Esophagus (tissue), 2 donors: Measurements from ENCODE around the gene KCNK6. TPM values are rescaled to one million over a fixed set of nuclear protein-coding genes. Genes with fewer than 3 reads are reported as not detected.

ENCODE experiments used
- H3K27ac ChIP-seq, 2 donors: one replicate each; pipeline ENCODE4 v1.5.1; 2013; ENCODE audit warnings: low read depth in 2 of 2, mild to moderate bottlenecking in 2 of 2, inconsistent platforms in 1 of 2, low read length in 1 of 2, moderate library complexity in 1 of 2
- H3K27me3 ChIP-seq, 2 donors: one replicate each; pipeline ENCODE4 v1.6.1; 2013; ENCODE audit warnings: low read length in 2 of 2, control low read depth in 1 of 2, mild to moderate bottlenecking in 1 of 2; ENCODE audit not compliant: insufficient read depth in 2 of 2, control insufficient read depth in 1 of 2
- H3K36me3 ChIP-seq, 2 donors: one replicate each; pipeline ENCODE4 v1.6.1; 2013; ENCODE audit warnings: low read length in 1 of 2; ENCODE audit not compliant: control insufficient read depth in 2 of 2, insufficient read depth in 2 of 2
- H3K4me1 ChIP-seq, 2 donors: one replicate each; pipeline ENCODE4 v1.6.1; 2013; ENCODE audit warnings: low read length in 1 of 2; ENCODE audit not compliant: control insufficient read depth in 2 of 2, insufficient read depth in 2 of 2
- H3K4me3 ChIP-seq, 2 donors: one replicate each; pipeline ENCODE4 v1.5.1; 2013; ENCODE audit warnings: low read length in 2 of 2, mild to moderate bottlenecking in 2 of 2, low read depth in 1 of 2, moderate library complexity in 1 of 2
- H3K9me3 ChIP-seq, 2 donors: one replicate each; pipeline ENCODE4 v1.6.1; 2013; ENCODE audit warnings: mild to moderate bottlenecking in 2 of 2, low read depth in 1 of 2, low read length in 1 of 2, moderate library complexity in 1 of 2; ENCODE audit not compliant: control insufficient read depth in 2 of 2, insufficient read depth in 1 of 2
- WGBS, 2 donors: extraction: QIAGEN DNeasy Blood & Tissue Kit; methylation state at CpG; one replicate each; pipeline ENCODE4 v1.1.7; 2013; 5-methylcytosine and 5-hydroxymethylcytosine counted together
- polyA plus RNA-seq, 2 donors: library from polyadenylated mRNA; stranded (reverse); fragments of 200-250 nt; gene quantifications; one replicate each; pipeline ENCODE4 v1.2.3, GENCODE V29; 2013
- donor health status: healthy with polysubstance abuse.
- donor health status: Bipolar disorder and iron deficiency.

The KCNK6 gene
- polyA plus RNA-seq, 2 donors: 19.5 to 30.2 TPM

DNA sequence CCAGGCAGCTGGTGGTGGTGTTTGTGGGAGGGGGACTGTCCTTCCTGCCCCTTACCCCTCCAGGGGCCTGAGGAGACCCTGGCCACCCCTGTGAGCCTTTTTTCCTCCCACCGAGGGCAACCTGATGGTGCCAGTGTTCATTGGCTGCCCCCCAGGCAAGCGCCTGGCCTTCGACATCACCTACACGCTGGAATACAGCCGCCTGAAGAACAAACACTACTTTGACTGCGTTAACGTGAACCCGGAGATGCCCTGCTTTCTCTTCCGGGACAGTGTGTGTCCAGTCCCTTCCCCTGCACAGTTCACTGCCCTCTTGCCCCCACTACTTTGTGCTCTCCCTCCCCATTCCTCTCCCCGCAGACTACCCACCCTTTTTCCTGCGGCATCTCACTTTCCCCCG is 47.4 kb downstream of the KCNK6 start:
- WGBS, 2 donors: 65 to 71% methylated on average over 12 of the region's 12 CpGs
- no peaks in the 10 kb centered on the region for H3K9me3 ChIP-seq

GRCh38 chr19:38369584-38369983 is 49.9 kb downstream of the KCNK6 start:
- Histone ChIP-seq H3K27ac (no peak overlapping the region), H3K36me3 (no peaks in the 10 kb centered on the region), H3K4me3 (no peak overlapping the region), H3K9me3 (no peaks in the 10 kb centered on the region), H3K27me3 (no peaks in the 10 kb centered on the region), H3K4me1 (no peaks in the 10 kb centered on the region)
- WGBS, 2 donors: 82 to 83% methylated on average over 2 of the region's 2 CpGs

More for the DNA sequence above, 47.4 kb downstream of the KCNK6 start:
- H3K27me3 ChIP-seq: no peaks in the 10 kb centered on the region
- H3K4me3 ChIP-seq: no peak overlapping the region
- no peaks in the 10 kb centered on the region for H3K36me3 ChIP-seq
- H3K27ac ChIP-seq: no peak overlapping the region
- H3K4me1 ChIP-seq: no peaks in the 10 kb centered on the region

DNA sequence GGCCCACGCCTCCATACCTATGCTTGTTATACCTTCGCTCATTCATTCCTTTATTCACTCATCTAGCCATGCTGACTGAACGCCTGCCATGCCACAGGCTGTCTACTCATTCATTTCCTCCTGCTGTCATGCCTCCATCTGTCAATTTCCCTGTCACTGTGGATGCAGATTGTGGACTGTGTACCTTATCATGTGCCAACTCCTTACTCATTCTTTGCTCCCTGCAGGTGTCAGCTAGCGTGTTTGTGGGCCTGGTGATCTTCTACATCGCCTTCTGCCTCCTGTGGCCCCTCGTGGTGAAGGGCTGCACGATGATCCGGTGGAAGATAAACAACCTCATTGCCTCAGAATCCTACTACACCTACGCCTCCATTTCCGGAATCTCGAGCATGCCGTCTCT is 50.7 kb downstream of the KCNK6 start:
- Histone ChIP-seq H3K4me1 (no peaks in the 10 kb centered on the region), H3K4me3 (no peak overlapping the region), H3K27me3 (no peaks in the 10 kb centered on the region), H3K36me3 (no peaks in the 10 kb centered on the region), H3K9me3 (no peaks in the 10 kb centered on the region), H3K27ac (no peak overlapping the region)
- WGBS, 2 donors: 65 to 72% methylated on average over 12 of the region's 12 CpGs

DNA sequence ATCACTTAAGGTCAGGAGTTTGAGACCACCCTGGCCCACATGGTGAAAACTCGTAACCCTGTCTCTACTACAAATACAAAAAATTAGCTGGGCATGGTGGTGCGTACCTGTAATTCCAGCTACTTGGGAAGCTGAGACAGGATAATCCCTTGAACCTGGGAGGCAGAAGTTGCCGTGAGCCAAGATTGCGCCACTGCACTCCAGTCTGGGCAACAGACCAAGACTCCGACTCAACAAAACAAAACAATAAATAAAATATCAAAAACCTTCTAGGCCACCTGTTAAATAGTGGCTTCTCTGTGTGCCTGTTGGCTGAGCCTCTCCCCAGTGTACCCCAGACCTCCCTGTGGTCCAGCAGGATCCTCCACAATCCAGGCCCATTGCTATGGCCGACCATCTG is 51.4 kb downstream of the KCNK6 start:
- no peak overlapping the region for H3K4me3 ChIP-seq
- no peak overlapping the region for H3K27ac ChIP-seq
- 69 to 75% methylated on average over 6 of the region's 6 CpGs for WGBS, 2 donors
- H3K4me1 ChIP-seq: peaks cover 2 to 3% of the 10 kb centered on the region in 2 donors
- H3K9me3 ChIP-seq: no peaks in the 10 kb centered on the region
- no peaks in the 10 kb centered on the region for H3K36me3 ChIP-seq
- no peaks in the 10 kb centered on the region for H3K27me3 ChIP-seq

GRCh38 chr19:38373907-38374331 is 54.3 kb downstream of the KCNK6 start:
- 63 to 66% methylated on average over 6 of the region's 6 CpGs for WGBS, 2 donors
- Histone ChIP-seq H3K36me3 (no peaks in the 10 kb centered on the region), H3K4me3 (peak overlapping the region; percentile 23 to 45), H3K27me3 (no peaks in the 10 kb centered on the region), H3K27ac (peak overlapping the region; percentile 79 to 87), H3K9me3 (no peaks in the 10 kb centered on the region), H3K4me1 (peaks cover 7 to 8% of the 10 kb centered on the region in 2 donors)

DNA sequence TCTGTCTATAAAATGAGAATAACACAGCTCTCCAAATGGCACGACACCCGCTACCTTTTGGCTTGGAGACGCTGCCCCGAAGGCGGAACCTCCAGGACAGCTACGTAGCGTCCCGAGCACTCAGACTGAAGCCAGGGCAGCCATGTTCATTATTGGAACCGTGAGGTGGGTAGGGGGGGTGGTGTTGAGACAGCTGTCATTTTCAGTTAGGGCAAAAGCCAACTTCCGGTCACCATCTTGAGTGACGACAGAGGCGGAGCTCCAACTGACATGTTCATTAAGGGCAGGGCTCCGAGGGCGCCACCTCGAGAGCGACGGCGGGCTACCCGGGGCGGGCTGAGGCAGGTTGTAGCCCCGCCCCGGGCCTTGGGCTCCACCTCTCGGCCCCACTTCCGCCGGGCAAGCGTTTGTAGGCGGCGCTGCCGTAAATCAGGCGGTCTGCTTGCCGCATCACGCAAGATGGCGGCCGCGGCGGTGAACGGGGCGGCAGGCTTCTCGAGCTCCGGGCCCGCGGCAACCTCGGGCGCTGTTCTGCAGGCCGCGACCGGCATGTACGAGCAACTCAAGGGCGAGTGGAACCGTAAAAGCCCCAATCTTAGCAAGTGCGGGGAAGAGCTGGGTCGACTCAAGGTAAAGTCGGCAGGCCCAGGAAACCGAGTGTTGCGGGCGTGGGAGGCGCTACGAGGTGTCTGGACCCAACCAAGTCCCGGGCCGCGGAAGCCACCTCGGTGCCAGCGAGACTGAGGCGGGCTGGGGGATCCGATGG is 54.9 kb downstream of the KCNK6 start, which contains the start of gene PSMD8:
PSMD8 (plus strand) TSS at position 240 of the 766 bp plus-strand sequence; CDS start at position 271, 31 bp downstream.
- Histone ChIP-seq H3K27me3 (no peaks in the 10 kb centered on the region), H3K27ac (peak within 1 kb of the TSS; percentile 90 to 95)
- 0 to 1% methylated on average over 63 to 65 of the region's 65 CpGs for WGBS, 2 donors

GRCh38 chr19:38375098-38375493 is 55.5 kb downstream of the KCNK6 start:
- no peaks in the 10 kb centered on the region for H3K9me3 ChIP-seq
- WGBS, 2 donors: 1 to 3% methylated on average over 18 of the region's 18 CpGs
- no peaks in the 10 kb centered on the region for H3K27me3 ChIP-seq
- H3K4me1 ChIP-seq: peaks cover 7 to 8% of the 10 kb centered on the region in 2 donors
- H3K4me3 ChIP-seq: peak overlapping the region; percentile 72 to 82
- peak overlapping the region; percentile 90 to 95 for H3K27ac ChIP-seq
- peaks cover 0 to 7% of the 10 kb centered on the region in 2 donors for H3K36me3 ChIP-seq

More for the DNA sequence above, 54.9 kb downstream of the KCNK6 start, which contains the start of gene PSMD8:
- no peaks in the 10 kb centered on the region for H3K9me3 ChIP-seq
- peaks cover 7 to 8% of the 10 kb centered on the region in 2 donors for H3K4me1 ChIP-seq
- peaks cover 0 to 5% of the 10 kb centered on the region in 2 donors for H3K36me3 ChIP-seq
- H3K4me3 ChIP-seq: peak within 1 kb of the TSS; percentile 72 to 82

DNA sequence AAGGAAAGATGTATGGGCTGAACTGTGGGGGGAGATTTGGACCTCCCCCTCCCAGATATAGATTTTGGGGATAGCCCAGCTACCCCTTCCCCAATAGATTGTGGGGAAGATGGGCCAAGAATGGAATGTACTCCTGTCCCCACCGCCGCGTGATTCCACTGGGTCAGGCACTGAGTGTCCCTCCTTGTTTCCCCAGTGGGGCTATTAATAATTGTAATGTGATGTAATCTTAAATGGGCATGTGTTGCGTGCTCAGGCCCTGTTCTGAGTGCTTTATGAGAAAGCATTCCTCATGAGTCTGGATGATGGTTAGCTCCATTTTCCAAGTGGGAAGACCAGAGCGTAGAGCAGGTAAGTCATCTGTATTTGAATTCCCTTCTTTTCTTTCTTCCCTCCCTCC is 56.1 kb downstream of the KCNK6 start:
- 78 to 79% methylated on average over 5 of the region's 5 CpGs for WGBS, 2 donors
- H3K27me3 ChIP-seq: no peaks in the 10 kb centered on the region
- peak overlapping the region in 1 of 2 donors; percentile 95 for H3K27ac ChIP-seq
- H3K36me3 ChIP-seq: peaks cover 0 to 12% of the 10 kb centered on the region in 2 donors
- peak overlapping the region; percentile 72 to 82 for H3K4me3 ChIP-seq
- H3K4me1 ChIP-seq: peaks cover 7 to 8% of the 10 kb centered on the region in 2 donors
- no peaks in the 10 kb centered on the region for H3K9me3 ChIP-seq

GRCh38 chr19:38376576-38376975 is 56.9 kb downstream of the KCNK6 start:
- Histone ChIP-seq H3K36me3 (peaks cover 5 to 21% of the 10 kb centered on the region in 2 donors), H3K27me3 (no peaks in the 10 kb centered on the region), H3K27ac (no peak overlapping the region), H3K9me3 (no peaks in the 10 kb centered on the region), H3K4me1 (peaks cover 7 to 8% of the 10 kb centered on the region in 2 donors), H3K4me3 (no peak overlapping the region)
- 69 to 81% methylated on average over 3 of the region's 3 CpGs for WGBS, 2 donors
